ENCODE data around the gene TNRC6B. TPM values are rescaled to one million over a fixed set of nuclear protein-coding genes. Genes with fewer than 3 reads are reported as not detected.

Gene TNRC6B
- total RNA-seq, 1 experiment from 2014 or later: 58.1 TPM

GRCh38 chr22:40281717-40282116 lies 104.0 kb downstream of the TNRC6B start:
- Histone ChIP-seq H2BK5ac (ENCODE audit: insufficient read length, low read length) (no peak overlapping the region), H4K20me1 (ENCODE audit: control insufficient read depth, insufficient read depth, insufficient read length) (no peaks in the 10 kb centered on the region), H2BK12ac (ENCODE audit: insufficient read length, low read depth, low read length) (no peak overlapping the region), H3K79me2 (ENCODE audit: insufficient read depth, low read length) (no peaks in the 10 kb centered on the region), H2BK120ac (ENCODE audit: low read depth, low read length, poor library complexity, severe bottlenecking) (no peak overlapping the region), H2AFZ (ENCODE audit: low read length) (no peak overlapping the region), H3K4me1 (ENCODE audit: insufficient read depth, low read length) (no peaks in the 10 kb centered on the region), H3K4ac (ENCODE audit: low read depth, low read length) (no peak overlapping the region), H3K9me3 (ENCODE audit: control insufficient read depth, low read depth, low read length) (no peaks in the 10 kb centered on the region), H4K8ac (replicated peaks; ENCODE audit: insufficient read length, low read depth, low read length) (no peak overlapping the region), H3T11ph (ENCODE audit: low read length) (no peak overlapping the region), H4K5ac (ENCODE audit: insufficient read length, low read depth, low read length) (no peak overlapping the region), H3K27ac (ENCODE audit: insufficient read length, low read depth, low read length) (no peak overlapping the region), H3K4me2 (ENCODE audit: insufficient read depth, insufficient read length, low read length) (no peak overlapping the region), H3K79me1 (ENCODE audit: insufficient read depth, low read depth, low read length, poor library complexity, severe bottlenecking) (no peaks in the 10 kb centered on the region), H2AK5ac (ENCODE audit: insufficient read length, low read length) (no peak overlapping the region), H3K14ac (ENCODE audit: insufficient read depth, low read length) (no peak overlapping the region), H2BK20ac (ENCODE audit: low read depth, low read length, poor library complexity, severe bottlenecking) (no peak overlapping the region), H3K9ac (ENCODE audit: extremely low read depth, insufficient read length, low read length) (no peak overlapping the region), H2BK15ac (ENCODE audit: low read depth, low read length) (no peak overlapping the region), H3K27me3 (ENCODE audit: insufficient read depth, low read length) (no peaks in the 10 kb centered on the region), H3K23ac (ENCODE audit: insufficient read length, low read depth, low read length) (no peak overlapping the region), H4K91ac (ENCODE audit: insufficient read length, low read depth, low read length) (no peak overlapping the region), H3K56ac (ENCODE audit: insufficient read length, low read depth, low read length) (no peak overlapping the region), H3K18ac (ENCODE audit: insufficient read length, low read depth, low read length) (no peak overlapping the region), H3K23me2 (ENCODE audit: insufficient read length, low read depth, low read length, poor library complexity, severe bottlenecking) (no peaks in the 10 kb centered on the region)
- DNase-seq: no peak
- no peak overlapping the region for H3K4me3 Mint-ChIP-seq
- H3K36me3 Mint-ChIP-seq (ENCODE audit: insufficient read depth in 1 of 3, low read depth in 3 of 3): peaks cover 18 to 72% (median 63%) of the 10 kb centered on the region in 3 experiments; a peak in 6 of 7 replicates
- no CpG with 5 or more reads among the region's 2 CpGs for WGBS (ENCODE audit: extremely low coverage, insufficient read length, low lambda C conversion rate)
- H3K27ac Mint-ChIP-seq: no peak overlapping the region; a peak in 1 of 7 replicates
- H3K27me3 Mint-ChIP-seq (ENCODE audit: low read depth): no peaks in the 10 kb centered on the region
- H3K4me1 Mint-ChIP-seq: no peaks in the 10 kb centered on the region
- no peaks in the 10 kb centered on the region for H3K9me3 Mint-ChIP-seq
- TF ChIP-seq, protein P1, sequence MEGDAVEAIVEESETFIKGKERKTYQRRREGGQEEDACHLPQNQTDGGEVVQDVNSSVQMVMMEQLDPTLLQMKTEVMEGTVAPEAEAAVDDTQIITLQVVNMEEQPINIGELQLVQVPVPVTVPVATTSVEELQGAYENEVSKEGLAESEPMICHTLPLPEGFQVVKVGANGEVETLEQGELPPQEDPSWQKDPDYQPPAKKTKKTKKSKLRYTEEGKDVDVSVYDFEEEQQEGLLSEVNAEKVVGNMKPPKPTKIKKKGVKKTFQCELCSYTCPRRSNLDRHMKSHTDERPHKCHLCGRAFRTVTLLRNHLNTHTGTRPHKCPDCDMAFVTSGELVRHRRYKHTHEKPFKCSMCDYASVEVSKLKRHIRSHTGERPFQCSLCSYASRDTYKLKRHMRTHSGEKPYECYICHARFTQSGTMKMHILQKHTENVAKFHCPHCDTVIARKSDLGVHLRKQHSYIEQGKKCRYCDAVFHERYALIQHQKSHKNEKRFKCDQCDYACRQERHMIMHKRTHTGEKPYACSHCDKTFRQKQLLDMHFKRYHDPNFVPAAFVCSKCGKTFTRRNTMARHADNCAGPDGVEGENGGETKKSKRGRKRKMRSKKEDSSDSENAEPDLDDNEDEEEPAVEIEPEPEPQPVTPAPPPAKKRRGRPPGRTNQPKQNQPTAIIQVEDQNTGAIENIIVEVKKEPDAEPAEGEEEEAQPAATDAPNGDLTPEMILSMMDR (conservative IDR thresholded peaks at IDR 0.05): no peak

Measured in H9 (cell line).